ENCODE measurements around the gene GPR108. TPM values are rescaled to one million over a fixed set of nuclear protein-coding genes. Genes with fewer than 3 reads are reported as not detected.

The GPR108 gene
- polyA plus RNA-seq, 3 donors = 90.9 to 147 (median 129) TPM

DNA sequence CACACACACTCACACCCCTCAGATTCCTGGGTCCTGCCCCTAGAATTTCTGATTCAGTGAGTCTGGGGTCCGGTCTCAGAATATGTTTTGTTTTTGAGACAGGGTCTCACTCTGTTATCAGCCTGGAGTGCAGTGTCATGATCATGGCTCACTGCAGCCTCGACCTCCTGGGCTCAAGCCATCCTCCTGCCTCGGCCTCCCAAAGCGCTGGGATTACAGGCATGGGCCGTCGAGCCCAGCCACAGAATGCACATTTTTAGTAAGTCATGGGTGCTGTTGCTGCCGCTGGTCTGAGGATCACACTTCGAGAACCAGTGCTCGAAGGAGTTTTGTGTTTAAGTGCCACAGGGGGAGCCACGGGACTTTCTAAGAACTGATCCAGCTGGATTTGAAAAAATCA, 45.4 kb downstream of the GPR108 start:
- peaks cover 0 to 3% of the 10 kb centered on the region in 2 donors for H3K27me3 ChIP-seq (ENCODE audit: control insufficient read depth in 2 of 2, insufficient read depth in 2 of 2, low read length in 2 of 2)
- peak overlapping the region in 1 of 2 donors; percentile 51 for H3K4me3 Mint-ChIP-seq
- peaks cover 10 to 25% (median 21%) of the 10 kb centered on the region in 3 donors for H3K27me3 Mint-ChIP-seq (ENCODE audit: low read depth in 3 of 3)
- H3K79me2 ChIP-seq (ENCODE audit: insufficient read depth, low read length) = no peaks in the 10 kb centered on the region
- H3K9me3 ChIP-seq (replicated peaks in 1 of 2; ENCODE audit: control insufficient read depth in 1 of 2, insufficient read depth in 1 of 2, low read length in 2 of 2) = peaks cover 0 to 3% of the 10 kb centered on the region in 2 donors
- no peaks in the 10 kb centered on the region for H3K36me3 Mint-ChIP-seq
- no peak overlapping the region for H3K4me3 ChIP-seq (replicated peaks in 1 of 3; ENCODE audit: low read depth in 2 of 3, low read length in 3 of 3)
- no peaks in the 10 kb centered on the region for H4K20me1 ChIP-seq (ENCODE audit: insufficient read depth, low read length)
- H3K27ac ChIP-seq (ENCODE audit: low read depth in 1 of 2, low read length in 2 of 2) = no peak overlapping the region
- TF ChIP-seq, protein P1, sequence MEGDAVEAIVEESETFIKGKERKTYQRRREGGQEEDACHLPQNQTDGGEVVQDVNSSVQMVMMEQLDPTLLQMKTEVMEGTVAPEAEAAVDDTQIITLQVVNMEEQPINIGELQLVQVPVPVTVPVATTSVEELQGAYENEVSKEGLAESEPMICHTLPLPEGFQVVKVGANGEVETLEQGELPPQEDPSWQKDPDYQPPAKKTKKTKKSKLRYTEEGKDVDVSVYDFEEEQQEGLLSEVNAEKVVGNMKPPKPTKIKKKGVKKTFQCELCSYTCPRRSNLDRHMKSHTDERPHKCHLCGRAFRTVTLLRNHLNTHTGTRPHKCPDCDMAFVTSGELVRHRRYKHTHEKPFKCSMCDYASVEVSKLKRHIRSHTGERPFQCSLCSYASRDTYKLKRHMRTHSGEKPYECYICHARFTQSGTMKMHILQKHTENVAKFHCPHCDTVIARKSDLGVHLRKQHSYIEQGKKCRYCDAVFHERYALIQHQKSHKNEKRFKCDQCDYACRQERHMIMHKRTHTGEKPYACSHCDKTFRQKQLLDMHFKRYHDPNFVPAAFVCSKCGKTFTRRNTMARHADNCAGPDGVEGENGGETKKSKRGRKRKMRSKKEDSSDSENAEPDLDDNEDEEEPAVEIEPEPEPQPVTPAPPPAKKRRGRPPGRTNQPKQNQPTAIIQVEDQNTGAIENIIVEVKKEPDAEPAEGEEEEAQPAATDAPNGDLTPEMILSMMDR (IDR thresholded peaks at IDR 0.05) = no peak
- intact Hi-C loops (cut with micrococcal nuclease) = no loop called here
- H3K9ac ChIP-seq (ENCODE audit: insufficient read depth, low read length, poor library complexity, severe bottlenecking) = no peak overlapping the region
- H3K36me3 ChIP-seq (replicated peaks in 1 of 2; ENCODE audit: control insufficient read depth in 1 of 2, insufficient read depth in 2 of 2, low read length in 2 of 2) = no peaks in the 10 kb centered on the region
- H3K27ac Mint-ChIP-seq = no peak overlapping the region
- no peak for DNase-seq
- H2AFZ ChIP-seq (ENCODE audit: insufficient read depth, low read depth, low read length, poor library complexity, severe bottlenecking) = no peak overlapping the region
- peaks cover 2% of the 10 kb centered on the region for H3K4me1 Mint-ChIP-seq
- H3K9me3 Mint-ChIP-seq = peaks cover 0 to 7% (median 4%) of the 10 kb centered on the region in 7 donors
- peaks cover under 1 to 2% of the 10 kb centered on the region in 2 donors for H3K4me1 ChIP-seq (ENCODE audit: control insufficient read depth in 1 of 2, insufficient read depth in 2 of 2, low read length in 2 of 2)
- WGBS (ENCODE audit: insufficient coverage) = 77% methylated on average over 10 of the region's 10 CpGs
- no peak overlapping the region for H3K4me2 ChIP-seq (replicated peaks; ENCODE audit: extremely low read depth, low read length, poor library complexity, severe bottlenecking)

DNA sequence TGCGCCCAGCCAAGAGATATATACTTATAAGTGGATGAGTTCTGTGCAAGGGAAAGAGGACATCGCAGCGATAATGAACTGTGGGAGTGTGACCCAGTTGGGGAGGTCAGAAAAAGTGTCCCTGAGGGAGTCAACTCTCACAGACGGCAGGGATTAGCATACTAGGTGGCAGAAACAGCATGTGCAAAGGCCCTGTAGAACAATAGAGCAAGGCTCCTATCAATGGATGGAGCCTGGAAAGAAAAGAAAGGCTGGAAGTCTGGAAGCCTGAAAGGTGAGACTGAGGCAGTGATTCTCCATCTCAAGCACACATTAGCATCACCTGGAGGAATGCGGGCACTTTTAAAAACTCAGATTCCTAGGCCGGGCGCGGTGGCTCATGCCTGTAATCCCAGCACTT, 46.0 kb downstream of the GPR108 start:
- Histone ChIP-seq H3K79me2 (ENCODE audit: insufficient read depth, low read length) (no peaks in the 10 kb centered on the region), H3K27ac (ENCODE audit: low read depth in 1 of 2, low read length in 2 of 2) (no peak overlapping the region), H3K36me3 (replicated peaks in 1 of 2; ENCODE audit: control insufficient read depth in 1 of 2, insufficient read depth in 2 of 2, low read length in 2 of 2) (no peaks in the 10 kb centered on the region), H3K4me3 (replicated peaks in 1 of 3; ENCODE audit: low read depth in 2 of 3, low read length in 3 of 3) (no peak overlapping the region), H2AFZ (ENCODE audit: insufficient read depth, low read depth, low read length, poor library complexity, severe bottlenecking) (no peak overlapping the region), H3K4me1 (ENCODE audit: control insufficient read depth in 1 of 2, insufficient read depth in 2 of 2, low read length in 2 of 2) (peaks cover 5 to 8% of the 10 kb centered on the region in 2 donors), H3K27me3 (ENCODE audit: control insufficient read depth in 2 of 2, insufficient read depth in 2 of 2, low read length in 2 of 2) (peaks cover 0 to 3% of the 10 kb centered on the region in 2 donors), H4K20me1 (ENCODE audit: insufficient read depth, low read length) (no peaks in the 10 kb centered on the region), H3K4me2 (replicated peaks; ENCODE audit: extremely low read depth, low read length, poor library complexity, severe bottlenecking) (no peak overlapping the region), H3K9ac (ENCODE audit: insufficient read depth, low read length, poor library complexity, severe bottlenecking) (no peak overlapping the region), H3K9me3 (replicated peaks in 1 of 2; ENCODE audit: control insufficient read depth in 1 of 2, insufficient read depth in 1 of 2, low read length in 2 of 2) (peaks cover 0 to 3% of the 10 kb centered on the region in 2 donors)
- Mint-ChIP-seq H3K27me3 (ENCODE audit: low read depth in 3 of 3) (peaks cover 10 to 29% (median 17%) of the 10 kb centered on the region in 3 donors), H3K27ac (peak overlapping the region in 1 of 7 donors; percentile 41), H3K9me3 (peaks cover 0 to 7% (median 4%) of the 10 kb centered on the region in 7 donors), H3K4me1 (peaks cover 7% of the 10 kb centered on the region), H3K4me3 (no peak overlapping the region), H3K36me3 (no peaks in the 10 kb centered on the region)
- intact Hi-C loops (cut with micrococcal nuclease) = no loop called here
- TF ChIP-seq, protein P1 (IDR thresholded peaks at IDR 0.05) = no peak
- DNase-seq = no peak
- 98% methylated on average over 5 of the region's 8 CpGs for WGBS (ENCODE audit: insufficient coverage)

Data from CD14-positive monocyte (primary cell).